PC-9 (cell line): ENCODE data around the gene RARS2. TPM values are rescaled to one million over a fixed set of nuclear protein-coding genes. Genes with fewer than 3 reads are reported as not detected.

Experiments used
- BruUV-seq: library from RNA; stranded (reverse); fragments of 400-500 nt; replicated peaks from 2 replicates; lab custom pipeline; 2021; lab: Mats Ljungman, UMichigan
- CTCF ChIA-PET: fragments of 300-600 bp; sonication (Branson Sonifier 250); formaldehyde crosslinking; loops from one replicate; lab custom pipeline; 2022; ENCODE audit warnings: antibody characterized with exemption; lab: Charles Lee
- POLR2A ChIA-PET: fragments of 300-600 bp; sonication (Branson Sonifier 250); formaldehyde crosslinking; loops from one replicate; lab custom pipeline; 2022; ENCODE audit warnings: antibody characterized with exemption; ENCODE audit not compliant: unreplicated experiment; lab: Charles Lee
- DNase-seq, 2 experiments: peaks; one replicate each; pipeline versions ENCODE4 v3.0.0 to v3.0.0-alpha.2; 2015 to 2022; ENCODE audit warnings: mixed read lengths in 1 of 2
- H2AFZ ChIP-seq: fragments of 200-600 bp; sonication (generic); 2 replicates; pipeline ENCODE4 v1.8.1; 2017; ENCODE audit warnings: antibody characterized with exemption
- H3F3A ChIP-seq: fragments of 200-600 bp; sonication (generic); 2 replicates; pipeline ENCODE4 v1.8.1; 2017; ENCODE audit warnings: antibody characterized with exemption, mild to moderate bottlenecking, low read depth; ENCODE audit not compliant: insufficient read depth
- H3K27ac ChIP-seq: fragments of 200-600 bp; sonication (generic); 2 replicates; pipeline ENCODE4 v1.6.1; 2016; ENCODE audit warnings: mixed run types
- H3K27me3 ChIP-seq: fragments of 200-600 bp; sonication (generic); 2 replicates; pipeline ENCODE4 v1.6.1; 2016; ENCODE audit warnings: low read depth, mixed run types; ENCODE audit not compliant: insufficient read depth
- H3K36me3 ChIP-seq: fragments of 200-600 bp; sonication (generic); 2 replicates; pipeline ENCODE4 v1.6.1; 2016; ENCODE audit warnings: low read depth, mixed run types
- H3K4me1 ChIP-seq: fragments of 200-600 bp; sonication (generic); replicated peaks from 2 replicates; pipeline ENCODE4 v1.6.1; 2016; ENCODE audit warnings: mixed run types; ENCODE audit not compliant: insufficient read depth
- H3K4me2 ChIP-seq: fragments of 200-600 bp; sonication (generic); 2 replicates; pipeline ENCODE4 v1.6.1; 2017; ENCODE audit warnings: mixed run types
- H3K4me3 ChIP-seq: fragments of 200-600 bp; sonication (generic); 2 replicates; pipeline ENCODE4 v1.6.1; 2016; ENCODE audit warnings: mixed run types
- H3K79me2 ChIP-seq: fragments of 200-600 bp; sonication (generic); 2 replicates; pipeline ENCODE4 v1.6.1; 2017; ENCODE audit warnings: low read depth, mixed run types
- H3K9me2 ChIP-seq: fragments of 200-600 bp; sonication (generic); 2 replicates; pipeline ENCODE4 v1.8.1; 2017; ENCODE audit warnings: mild to moderate bottlenecking; ENCODE audit not compliant: insufficient read depth
- H3K9me3 ChIP-seq: fragments of 200-600 bp; sonication (generic); 2 replicates; pipeline ENCODE4 v1.8.1; 2016; ENCODE audit warnings: low read depth; ENCODE audit not compliant: insufficient read depth
- H4K20me1 ChIP-seq: fragments of 200-600 bp; sonication (generic); 2 replicates; pipeline ENCODE4 v1.8.1; 2017; ENCODE audit not compliant: insufficient read depth
- CTCF ChIP-seq: fragments of 200-600 bp; sonication (generic); conservative IDR thresholded peaks from 2 replicates; pipeline ENCODE4 v1.6.1; 2017; ENCODE audit warnings: mixed run types, antibody characterized with exemption, mild to moderate bottlenecking, moderate library complexity
- EZH2 ChIP-seq: fragments of 200-600 bp; sonication (generic); IDR thresholded peaks from 2 replicates; pipeline ENCODE4 v1.8.0; 2017; ENCODE audit warnings: antibody characterized with exemption, low read depth
- intact Hi-C: fragments of 100-400 bp; cut with micrococcal nuclease; formaldehyde crosslinking; loops from one replicate; pipeline ENCODE4 v1.10.0; 2022; ENCODE audit not compliant: unreplicated experiment
- total RNA-seq: library from RNA; stranded (reverse); gene quantifications from 2 replicates; pipeline ENCODE4 v1.2.3, GENCODE V29; 2021

The RARS2 gene
- total RNA-seq, 1 experiment from 2014 or later: 34.6 TPM

GRCh38 chr6:87483929-87484328 lies 105.9 kb downstream of the RARS2 start:
- Histone ChIP-seq H3K4me1 (no peaks in the 10 kb centered on the region), H3F3A (no peaks in the 10 kb centered on the region), H4K20me1 (no peaks in the 10 kb centered on the region), H3K9me2 (no peaks in the 10 kb centered on the region), H3K79me2 (no peaks in the 10 kb centered on the region), H2AFZ (no peak overlapping the region), H3K27me3 (no peaks in the 10 kb centered on the region), H3K27ac (no peak overlapping the region), H3K4me3 (no peak overlapping the region), H3K4me2 (no peak overlapping the region), H3K36me3 (no peaks in the 10 kb centered on the region), H3K9me3 (0 out of 2 replicates have a peak, but pooled peaks cover 3% of the 10 kb centered on the region)
- TF ChIP-seq CTCF (no peak), EZH2 (no peak)
- ChIA-PET CTCF (no interaction called here), POLR2A (no interaction called here)
- peak; percentile 11 to 37 for DNase-seq
- no TSS peak for BruUV-seq
- intact Hi-C loops: no loop called here

- no peak for DNase-seq
- no peak overlapping the region for H3K27ac ChIP-seq
- H4K20me1 ChIP-seq: no peaks in the 10 kb centered on the region
- 0 out of 2 replicates have a peak, but pooled peaks cover 3% of the 10 kb centered on the region for H3K9me3 ChIP-seq
- no peaks in the 10 kb centered on the region for H3K9me2 ChIP-seq
- no peak overlapping the region for H3K4me2 ChIP-seq
- no peak overlapping the region for H2AFZ ChIP-seq
- H3K79me2 ChIP-seq: no peaks in the 10 kb centered on the region
- no TSS peak for BruUV-seq
- intact Hi-C loops: no loop called here
- no peaks in the 10 kb centered on the region for H3F3A ChIP-seq
- no peaks in the 10 kb centered on the region for H3K4me1 ChIP-seq
- H3K27me3 ChIP-seq: no peaks in the 10 kb centered on the region
- H3K36me3 ChIP-seq: no peaks in the 10 kb centered on the region
- CTCF ChIA-PET: no interaction called here
- no peak for TF ChIP-seq EZH2
- TF ChIP-seq CTCF: no peak
- H3K4me3 ChIP-seq: no peak overlapping the region
- POLR2A ChIA-PET: no interaction called here
These were observed 107.4 kb downstream of the RARS2 start for GRCh38 chr6:87482366-87482765.

- no peaks in the 10 kb centered on the region for H3K9me2 ChIP-seq
- ChIA-PET POLR2A (no interaction called here), CTCF (no interaction called here)
- DNase-seq: no peak
- 0 out of 2 replicates have a peak, but pooled peaks cover 3% of the 10 kb centered on the region for H3K9me3 ChIP-seq
- no peak overlapping the region for H3K4me3 ChIP-seq
- BruUV-seq: no TSS peak
- H3F3A ChIP-seq: no peaks in the 10 kb centered on the region
- intact Hi-C loops: no loop called here
- H3K4me1 ChIP-seq: no peaks in the 10 kb centered on the region
- TF ChIP-seq EZH2 (no peak), CTCF (no peak)
- no peaks in the 10 kb centered on the region for H3K27me3 ChIP-seq
- H3K27ac ChIP-seq: no peak overlapping the region
- no peak overlapping the region for H3K4me2 ChIP-seq
- H3K36me3 ChIP-seq: no peaks in the 10 kb centered on the region
- no peaks in the 10 kb centered on the region for H3K79me2 ChIP-seq
- H4K20me1 ChIP-seq: no peaks in the 10 kb centered on the region
- no peak overlapping the region for H2AFZ ChIP-seq
These were observed 107.9 kb downstream of the RARS2 start for GRCh38 chr6:87481931-87482330.
